MM.1S (cell line): ENCODE data around the gene RC3H2.

Experiments
- DNase-seq: peaks from one replicate; pipeline ENCODE4 v3.0.0-alpha.2; 2015
- H2AFZ ChIP-seq: fragments of 300-600 bp; sonication (generic); 2 replicates; pipeline ENCODE4 v1.6.0; 2016; ENCODE audit warnings: antibody characterized with exemption, low read length
- H3F3A ChIP-seq: fragments of 300-600 bp; sonication (generic); 2 replicates; pipeline ENCODE4 v1.6.1; 2016; ENCODE audit warnings: mild to moderate bottlenecking, antibody characterized with exemption, low read length, moderate library complexity, mixed read lengths; ENCODE audit not compliant: insufficient read depth
- H3K27ac ChIP-seq: fragments of 300-600 bp; sonication (generic); 2 replicates; pipeline ENCODE4 v1.5.1; 2016; ENCODE audit warnings: mild to moderate bottlenecking, low read length
- H3K27me3 ChIP-seq: fragments of 300-600 bp; sonication (generic); replicated peaks from 2 replicates; pipeline ENCODE4 v1.6.0; 2016; ENCODE audit warnings: low read length; ENCODE audit not compliant: insufficient read depth
- H3K36me3 ChIP-seq: fragments of 300-600 bp; sonication (generic); replicated peaks from 2 replicates; pipeline ENCODE4 v1.6.1; 2016; ENCODE audit warnings: mild to moderate bottlenecking, low read length, mixed read lengths; ENCODE audit not compliant: insufficient read depth
- H3K4me1 ChIP-seq: fragments of 300-600 bp; sonication (generic); 2 replicates; pipeline ENCODE4 v1.6.1; 2016; ENCODE audit warnings: low read length, mixed read lengths
- H3K4me2 ChIP-seq: fragments of 300-600 bp; sonication (generic); 2 replicates; pipeline ENCODE4 v1.6.0; 2016; ENCODE audit warnings: low read depth, low read length
- H3K4me3 ChIP-seq: fragments of 300-600 bp; sonication (generic); 2 replicates; pipeline ENCODE4 v1.5.1; 2016; ENCODE audit warnings: low read length, mixed read lengths
- H3K79me2 ChIP-seq: fragments of 300-600 bp; sonication (generic); 2 replicates; pipeline ENCODE4 v1.6.1; 2016; ENCODE audit warnings: mixed run types, low read length, mixed read lengths
- H3K9ac ChIP-seq: fragments of 300-600 bp; sonication (generic); 2 replicates; pipeline ENCODE4 v1.6.1; 2016; ENCODE audit warnings: low read length, mixed read lengths
- H3K9me2 ChIP-seq: fragments of 300-600 bp; sonication (generic); replicated peaks from 2 replicates; pipeline ENCODE4 v1.6.1; 2016; ENCODE audit warnings: mild to moderate bottlenecking, low read length, mixed read lengths; ENCODE audit not compliant: insufficient read depth
- H3K9me3 ChIP-seq: fragments of 300-600 bp; sonication (generic); replicated peaks from 2 replicates; pipeline ENCODE4 v1.6.1; 2016; ENCODE audit warnings: mild to moderate bottlenecking, low read length, mixed read lengths; ENCODE audit not compliant: insufficient read depth
- H4K20me1 ChIP-seq: fragments of 300-600 bp; sonication (generic); 2 replicates; pipeline ENCODE4 v1.6.1; 2016; ENCODE audit warnings: mild to moderate bottlenecking, low read length, moderate library complexity, mixed read lengths; ENCODE audit not compliant: insufficient read depth
- CTCF ChIP-seq: fragments of 300-600 bp; sonication (generic); IDR thresholded peaks from 2 replicates; pipeline ENCODE4 v1.5.1; 2016; ENCODE audit warnings: antibody characterized with exemption, low read length, mixed read lengths
- EZH2 ChIP-seq: fragments of 300-600 bp; sonication (generic); optimal IDR thresholded peaks from 2 replicates; pipeline ENCODE3; 2017; ENCODE audit warnings: low read depth, mild to moderate bottlenecking, antibody characterized with exemption, low read length, mixed read lengths
- EZH2phosphoT487 ChIP-seq: fragments of 300-600 bp; sonication (generic); IDR thresholded peaks from 2 replicates; pipeline ENCODE4 v1.6.1; 2018; ENCODE audit warnings: antibody characterized with exemption, low read length

RC3H2 gene

GRCh38 chr9:122904466-122904822 lies 715 bp downstream of the RC3H2 start:
- H3K9ac ChIP-seq, result peak overlapping the region; percentile 91
- TF ChIP-seq CTCF (no peak), EZH2phosphoT487 (no peak), EZH2 (no peak)
- peak overlapping the region; percentile 97 for H3K4me3 ChIP-seq
- H3K27me3 ChIP-seq, result no peaks in the 10 kb centered on the region
- peaks cover 22% of the 10 kb centered on the region for H3F3A ChIP-seq
- H2AFZ ChIP-seq, result peak overlapping the region; percentile 62
- H3K36me3 ChIP-seq, result no peaks in the 10 kb centered on the region
- H4K20me1 ChIP-seq, result no peaks in the 10 kb centered on the region
- H3K4me2 ChIP-seq, result peak overlapping the region; percentile 62
- no peaks in the 10 kb centered on the region for H3K9me3 ChIP-seq
- H3K4me1 ChIP-seq, result no peaks in the 10 kb centered on the region; the same call in 1 of the 2 replicates
- no peaks in the 10 kb centered on the region for H3K9me2 ChIP-seq
- DNase-seq, result peak; percentile 49
- peaks cover 62% of the 10 kb centered on the region for H3K79me2 ChIP-seq
- peak overlapping the region; percentile 71 for H3K27ac ChIP-seq

GRCh38 chr9:122900791-122901190 lies 4.4 kb downstream of the RC3H2 start:
- no peak overlapping the region for H2AFZ ChIP-seq
- peaks cover 89% of the 10 kb centered on the region for H3K79me2 ChIP-seq
- no peaks in the 10 kb centered on the region for H4K20me1 ChIP-seq
- no peaks in the 10 kb centered on the region; the same call in 1 of the 2 replicates for H3K4me1 ChIP-seq
- no peaks in the 10 kb centered on the region for H3K9me2 ChIP-seq
- TF ChIP-seq EZH2phosphoT487 (no peak), EZH2 (no peak), CTCF (no peak)
- H3K27me3 ChIP-seq, result no peaks in the 10 kb centered on the region
- peak; percentile 32 for DNase-seq
- peaks cover 10% of the 10 kb centered on the region for H3K36me3 ChIP-seq
- no peak overlapping the region for H3K9ac ChIP-seq
- peaks cover 14% of the 10 kb centered on the region for H3F3A ChIP-seq
- H3K9me3 ChIP-seq, result no peaks in the 10 kb centered on the region
- no peak overlapping the region for H3K27ac ChIP-seq
- H3K4me3 ChIP-seq, result peak overlapping the region; percentile 36
- H3K4me2 ChIP-seq, result peak overlapping the region; percentile 48; the same call in 1 of the 2 replicates

GRCh38 chr9:122897969-122898368 lies 7.2 kb downstream of the RC3H2 start:
- 0 out of 2 replicates have a peak, but pooled peaks cover 4% of the 10 kb centered on the region for H3F3A ChIP-seq
- H3K4me3 ChIP-seq, result no peak overlapping the region
- no peak overlapping the region for H3K27ac ChIP-seq
- H4K20me1 ChIP-seq, result no peaks in the 10 kb centered on the region
- no peak for DNase-seq
- no peak overlapping the region for H3K9ac ChIP-seq
- no peak overlapping the region for H2AFZ ChIP-seq
- no peaks in the 10 kb centered on the region for H3K27me3 ChIP-seq
- H3K79me2 ChIP-seq, result peaks cover 81% of the 10 kb centered on the region
- no peaks in the 10 kb centered on the region for H3K9me3 ChIP-seq
- no peaks in the 10 kb centered on the region for H3K9me2 ChIP-seq
- TF ChIP-seq CTCF, result no peak
- no peak for TF ChIP-seq EZH2
- no peak for TF ChIP-seq EZH2phosphoT487
- peaks cover 10% of the 10 kb centered on the region for H3K36me3 ChIP-seq
- H3K4me1 ChIP-seq, result no peaks in the 10 kb centered on the region; the same call in 1 of the 2 replicates
- no peak overlapping the region for H3K4me2 ChIP-seq
